H4 (cell line): ENCODE results near the gene ARMCX4. TPM values are rescaled to one million over a fixed set of nuclear protein-coding genes. Genes with fewer than 3 reads are reported as not detected.
"Not testable (repeated sequence)": the region's sequence is repeated elsewhere in the genome, so short reads cannot be mapped to it uniquely, and the experiment has no call there.

ENCODE experiments used
- DNase-seq: peaks from one replicate; pipeline ENCODE4 v3.0.0-alpha.2; 2015; ENCODE audit warnings: low spot score
- total RNA-seq: library from RNA; depleted of rRNA; stranded (reverse); fragments of >200 nt; shearing (Covaris generic); gene quantifications from 2 replicates; pipeline ENCODE4 v1.2.3, GENCODE V29; 2014; rRNA removed

Gene ARMCX4
- total RNA-seq, result 0.37 and 1.9 TPM in 2 replicates

DNA sequence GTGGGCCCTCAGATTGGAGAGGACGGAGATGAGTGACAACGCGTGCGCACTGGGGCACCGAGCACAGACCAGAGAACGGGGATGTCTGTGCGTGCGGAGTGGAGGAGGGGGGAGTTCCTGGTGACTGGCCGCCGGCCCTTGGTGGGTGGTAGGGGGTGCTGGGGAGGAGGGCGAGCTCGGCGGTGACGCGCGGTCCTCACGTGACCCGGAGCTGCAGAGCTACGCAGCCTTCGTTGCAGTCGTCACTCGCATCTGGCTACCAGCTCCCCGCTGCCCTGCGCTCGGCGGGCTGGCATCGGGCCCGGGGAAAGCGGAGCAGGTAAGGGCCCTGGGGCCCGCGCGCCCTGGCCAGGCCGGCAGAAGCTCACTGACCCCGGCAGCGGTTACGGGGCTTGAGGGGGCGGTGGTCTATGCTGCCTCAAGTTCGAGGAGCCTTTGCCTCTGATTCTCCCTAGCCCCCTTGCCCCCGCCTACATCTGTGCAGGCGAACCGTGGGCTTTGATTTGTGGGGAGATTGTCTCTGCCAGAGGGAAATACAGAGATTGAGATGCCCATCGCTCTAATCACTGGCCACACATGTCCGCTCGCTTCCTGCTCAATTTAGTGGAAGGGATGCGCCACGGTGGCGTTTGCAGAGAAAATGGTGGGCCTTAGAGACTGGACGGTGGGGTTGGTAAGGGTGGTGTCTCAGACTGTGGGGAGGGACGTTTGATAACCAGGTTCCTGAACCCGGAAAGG, at the start of gene ARMCX4:
Gene ARMCX4 (plus strand): TSS at position 245 of the 738 bp plus-strand sequence. CDS start 3,134 bp downstream, outside the sequence.
- DNase-seq, result peak; percentile 29

DNA sequence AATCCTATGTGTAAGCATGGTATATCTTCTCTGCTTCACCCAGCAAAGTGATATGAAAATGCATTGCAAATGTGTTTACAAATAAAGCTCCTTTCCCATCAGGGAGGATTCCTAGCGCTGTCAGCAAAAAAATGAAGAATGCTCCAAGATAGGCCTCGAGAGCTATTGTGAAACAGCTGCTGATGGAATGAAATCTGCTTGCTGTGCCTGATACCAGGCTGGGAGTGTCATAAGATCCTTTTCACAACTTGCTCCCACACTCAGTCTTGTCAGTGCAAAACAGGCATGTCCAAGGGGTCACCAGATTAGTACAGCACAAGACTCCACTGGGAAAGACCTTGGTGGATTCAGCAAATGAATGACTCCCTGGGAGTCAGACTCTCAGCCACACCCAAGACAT, 43.2 kb upstream of the ARMCX4 start:
- no peak for DNase-seq

DNA sequence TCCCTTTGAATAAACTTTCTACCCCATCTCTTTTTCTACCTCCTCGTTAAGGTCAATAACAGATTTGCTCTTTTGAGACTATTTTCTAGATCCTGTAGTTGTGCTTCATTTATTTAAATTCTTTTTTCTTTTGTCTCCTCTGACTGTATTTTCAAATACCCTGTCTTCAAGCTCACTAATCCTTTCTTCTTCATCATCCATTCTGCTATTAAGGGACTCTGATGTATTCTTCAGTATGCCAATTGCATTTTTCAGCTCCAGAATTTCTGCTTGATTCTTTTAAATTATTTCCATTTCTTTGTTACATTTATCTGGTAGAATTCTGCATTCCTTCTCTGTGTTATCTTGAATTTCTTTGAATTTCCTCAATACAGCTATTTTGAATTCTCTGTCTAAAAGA, 36.0 kb upstream of the ARMCX4 start:
- no peak for DNase-seq

DNA sequence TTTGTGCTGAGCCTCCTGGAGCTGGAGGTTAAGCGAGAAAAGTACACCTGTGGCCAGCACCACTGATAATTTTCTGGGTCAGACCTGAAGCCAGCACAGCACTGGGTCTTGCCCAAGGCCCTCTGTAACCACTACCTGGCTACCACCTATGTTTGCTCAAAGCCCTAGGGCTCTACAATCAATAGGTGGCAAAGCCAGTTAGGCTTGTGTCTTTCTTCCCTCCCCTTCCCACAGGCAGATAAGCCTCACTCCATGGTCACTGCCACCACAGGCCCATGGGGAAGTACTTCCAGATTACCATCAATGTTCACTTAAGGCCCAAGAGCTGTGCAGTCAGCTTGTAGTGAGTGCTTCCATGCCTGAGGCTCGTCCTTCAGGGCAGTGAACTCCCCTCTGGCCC, 35.2 kb upstream of the ARMCX4 start:
- DNase-seq, result no peak

DNA sequence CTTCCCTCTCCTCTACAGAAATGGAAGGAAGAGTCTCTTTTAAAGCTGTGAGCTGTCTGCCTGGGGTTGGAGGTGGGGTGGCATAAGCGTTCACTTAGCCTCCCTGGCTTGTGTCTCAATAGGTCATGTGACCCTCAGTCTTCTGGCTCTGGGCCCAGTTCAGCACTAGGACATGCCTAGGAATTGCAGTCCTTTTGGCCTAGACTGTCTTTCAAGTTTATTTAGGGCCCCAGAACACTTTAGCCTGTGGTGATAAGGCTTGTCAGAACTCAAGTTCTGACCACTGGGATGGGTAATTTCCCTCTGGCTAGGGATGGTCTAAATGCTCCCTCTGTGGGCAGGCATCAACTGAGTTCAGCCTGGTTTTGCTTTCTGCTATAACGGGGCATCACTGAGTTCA, 34.3 kb upstream of the ARMCX4 start:
- no peak for DNase-seq

DNA sequence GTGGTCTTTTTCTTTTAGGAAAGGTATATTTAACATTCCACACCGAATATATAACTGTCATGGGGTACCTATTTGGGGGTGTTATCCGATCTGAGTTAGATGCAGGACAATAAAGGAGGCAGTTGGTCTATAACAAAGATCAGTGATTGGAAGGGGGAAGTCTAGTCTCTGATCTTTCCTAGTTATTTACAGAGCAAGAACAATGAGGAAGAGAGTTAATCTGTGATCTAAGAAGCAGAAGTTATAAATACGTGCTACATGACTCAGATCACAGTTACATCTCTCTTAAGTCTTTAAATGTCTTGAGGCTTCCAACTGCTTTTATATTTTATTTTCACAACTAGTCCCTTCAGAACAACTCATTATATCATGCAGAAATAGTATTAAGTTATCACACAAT, 33.2 kb upstream of the ARMCX4 start:
- DNase-seq, result no peak

DNA sequence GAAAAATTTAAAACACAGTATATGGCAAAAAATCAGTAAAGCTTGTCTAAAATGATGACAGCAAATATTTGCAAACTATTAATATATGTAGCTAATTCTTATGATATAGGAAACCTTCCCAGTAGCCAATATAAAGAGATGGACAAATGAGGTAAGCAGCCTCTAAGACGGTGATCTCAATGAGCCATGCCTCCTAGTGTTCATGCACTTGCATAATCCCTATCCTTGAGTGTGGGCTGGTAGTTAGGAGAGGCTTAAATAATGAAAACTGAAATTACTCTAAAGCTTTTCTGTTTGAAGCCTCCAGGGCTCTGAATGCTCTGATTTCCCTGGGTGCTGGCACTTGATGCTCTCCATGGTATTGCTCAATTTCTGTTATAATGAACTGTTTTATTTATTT, 24.6 kb upstream of the ARMCX4 start:
- no peak for DNase-seq

DNA sequence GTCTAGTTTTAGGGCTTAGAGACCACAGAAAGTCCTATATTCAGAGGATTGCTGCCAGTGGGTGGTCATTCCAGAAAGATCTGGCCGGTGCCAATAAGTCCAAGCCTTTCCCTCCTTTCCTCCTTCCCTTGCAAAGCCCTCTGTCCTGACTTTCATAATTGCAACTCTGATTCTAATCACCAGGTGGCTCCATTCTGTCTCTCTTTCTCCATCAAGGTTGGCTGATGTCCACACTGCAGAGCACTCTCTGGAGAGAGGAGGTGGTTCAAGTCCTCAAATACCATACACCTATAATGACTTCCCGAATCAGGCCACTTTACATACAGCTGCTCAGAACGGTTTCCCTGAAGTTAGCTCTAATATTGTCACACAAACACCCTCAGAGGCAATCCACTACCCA, 22.4 kb upstream of the ARMCX4 start:
- peak; percentile 23 for DNase-seq

DNA sequence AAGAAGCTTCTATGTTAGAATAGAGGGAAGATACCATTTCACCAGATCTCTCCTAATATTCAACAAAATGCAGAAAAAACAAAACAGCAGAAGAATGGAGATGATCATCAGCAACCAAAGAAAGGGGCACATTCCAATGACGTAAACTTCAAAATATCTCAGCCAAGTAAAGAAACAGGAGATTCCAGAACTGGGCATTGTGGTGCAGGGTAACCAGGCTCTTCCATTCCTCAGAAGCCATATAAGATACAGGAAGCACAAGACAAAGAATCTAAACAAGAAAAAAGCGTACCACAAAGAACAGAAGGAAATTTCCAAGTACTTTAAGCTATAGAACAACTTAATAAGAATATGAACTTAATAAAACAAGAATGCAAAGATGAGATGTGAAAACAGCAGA, 6.9 kb upstream of the ARMCX4 start:
- DNase-seq, result no peak

DNA sequence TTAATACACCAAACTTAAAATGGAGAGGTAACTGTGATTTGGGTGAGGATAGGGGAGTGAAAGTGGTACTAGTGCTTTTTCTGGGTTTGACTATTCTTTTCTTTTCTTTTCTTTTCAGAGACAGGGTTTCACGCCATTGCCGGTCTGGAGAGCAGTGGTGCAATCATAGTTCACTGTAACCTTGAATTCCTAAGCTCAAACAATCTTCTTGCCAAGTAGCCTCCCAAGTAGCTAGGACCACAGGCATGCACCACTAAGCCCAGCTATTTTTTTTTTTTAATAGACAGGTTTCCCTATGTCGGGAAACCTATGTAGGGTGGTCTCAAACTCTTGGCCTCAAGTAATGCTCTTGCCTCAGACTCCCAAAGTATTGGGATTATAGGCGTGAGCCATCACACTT, 3.0 kb upstream of the ARMCX4 start:
- DNase-seq, result peak; percentile 31

DNA sequence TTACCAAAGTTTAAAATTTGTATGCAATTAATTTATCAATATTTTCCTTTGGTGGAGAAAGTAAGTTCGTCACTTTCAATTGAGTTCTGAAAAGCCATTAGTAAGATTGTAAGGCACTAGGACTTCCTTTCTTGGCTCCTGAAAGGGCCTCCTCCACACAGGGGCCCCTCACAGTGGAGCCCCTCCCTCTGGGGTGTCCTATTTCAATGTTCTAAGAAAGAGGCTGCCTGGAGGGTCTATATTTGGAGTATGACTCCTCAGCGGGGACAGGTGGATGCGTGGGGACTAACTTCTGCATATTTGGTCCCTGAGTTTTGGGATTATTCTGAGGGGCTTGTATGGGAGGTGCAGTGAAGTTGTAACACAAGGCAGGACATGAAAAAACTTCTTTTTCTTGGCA, 1.6 kb upstream of the ARMCX4 start:
- no peak for DNase-seq

DNA sequence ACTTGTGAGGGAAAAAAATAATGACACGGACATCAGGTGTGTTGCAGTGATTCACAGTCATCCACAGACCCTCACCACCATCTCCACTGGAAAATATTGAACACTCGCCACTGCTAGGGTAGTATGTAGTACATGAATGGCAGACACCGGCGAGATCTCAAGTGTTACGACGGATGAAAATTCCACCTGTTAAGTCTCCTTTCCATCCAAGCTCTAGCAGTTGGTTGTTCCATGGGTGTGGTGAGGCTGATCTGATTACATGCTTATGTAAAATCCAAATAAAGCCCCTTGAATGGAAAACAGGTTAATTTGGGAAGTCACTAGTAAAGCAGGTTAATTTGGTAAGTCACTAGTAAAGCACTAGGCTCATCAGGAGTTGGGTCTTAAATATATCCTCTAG, 1.1 kb upstream of the ARMCX4 start:
- DNase-seq, result no peak

DNA sequence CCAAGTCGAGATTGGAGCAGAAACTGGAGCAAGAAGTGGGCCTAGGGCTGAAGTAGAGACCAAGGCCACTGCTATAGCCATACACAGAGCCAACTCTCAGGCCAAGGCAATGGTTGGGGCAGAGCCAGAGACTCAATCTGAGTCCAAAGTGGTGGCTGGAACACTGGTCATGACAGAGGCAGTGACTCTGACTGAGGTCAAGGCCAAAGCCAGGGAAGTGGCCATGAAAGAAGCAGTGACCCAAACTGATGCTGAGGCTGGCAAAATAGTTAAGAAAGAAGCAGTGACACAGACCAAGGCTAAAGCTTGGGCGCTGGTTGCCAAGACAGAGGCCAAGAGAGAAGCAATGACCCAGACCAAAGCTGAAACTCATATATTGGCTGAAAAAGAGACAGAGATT, 3.5 kb downstream of the ARMCX4 start:
- DNase-seq, result no peak

DNA sequence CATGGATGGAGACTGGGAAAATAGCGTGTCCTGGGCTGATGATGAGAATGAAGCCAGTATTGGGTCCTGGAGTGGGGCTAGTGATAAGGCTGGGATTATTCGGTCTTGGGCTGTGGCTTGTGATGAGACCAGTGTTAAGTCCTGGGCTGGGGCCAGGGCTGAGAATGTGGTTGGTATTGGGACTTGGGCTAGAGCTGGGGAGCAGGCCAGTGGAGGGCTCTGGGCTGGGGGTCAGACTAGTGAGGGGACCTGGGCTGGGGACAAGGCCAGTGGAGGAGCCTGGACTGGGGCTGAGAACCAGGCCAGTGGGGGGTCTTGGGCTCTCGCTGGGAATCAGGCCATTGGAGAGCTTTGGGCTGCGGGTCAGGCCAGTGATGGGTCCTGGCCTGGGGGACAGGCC, 6.7 kb downstream of the ARMCX4 start:
- DNase-seq, result no peak

DNA sequence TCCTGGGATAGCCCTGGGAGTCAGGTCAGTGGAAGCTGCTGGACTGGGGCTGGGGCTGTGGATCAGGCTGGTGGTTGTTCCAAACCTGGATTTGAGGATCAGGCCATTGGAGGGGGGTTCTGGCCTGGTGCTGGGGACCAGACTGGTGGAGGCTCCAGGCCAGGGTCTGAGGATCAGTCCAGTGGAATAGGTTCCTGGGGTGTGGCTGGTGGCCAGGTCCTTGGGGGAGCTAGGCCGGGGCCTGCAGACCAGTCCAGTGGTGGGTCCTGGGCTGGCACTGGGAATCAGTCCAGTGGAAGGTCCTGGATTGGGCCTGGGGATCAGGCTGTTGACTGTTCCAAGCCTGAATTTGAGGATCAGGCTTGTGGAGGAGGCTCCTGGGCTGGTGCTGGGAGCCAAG, 8.0 kb downstream of the ARMCX4 start:
- DNase-seq, result no peak

DNA sequence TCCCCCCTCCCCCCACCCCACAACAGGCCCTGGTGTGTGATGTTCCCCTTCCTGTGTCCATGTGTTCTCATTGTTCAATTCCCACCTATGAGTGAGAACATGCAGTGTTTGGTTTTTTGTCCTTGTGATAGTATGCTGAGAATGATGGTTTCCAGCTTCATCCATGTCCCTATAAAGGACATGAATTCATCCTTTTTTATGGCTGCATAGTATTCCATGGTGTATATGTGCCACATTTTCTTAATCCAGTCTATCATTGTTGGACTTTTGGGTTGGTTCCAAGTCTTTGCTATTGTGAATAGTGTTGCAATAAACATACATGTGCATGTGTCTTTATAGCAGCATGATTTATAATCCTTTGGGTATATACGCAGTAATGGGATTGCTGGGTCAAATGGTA, 17.7 kb downstream of the ARMCX4 start:
- DNase-seq, result not testable (repeated sequence)

DNA sequence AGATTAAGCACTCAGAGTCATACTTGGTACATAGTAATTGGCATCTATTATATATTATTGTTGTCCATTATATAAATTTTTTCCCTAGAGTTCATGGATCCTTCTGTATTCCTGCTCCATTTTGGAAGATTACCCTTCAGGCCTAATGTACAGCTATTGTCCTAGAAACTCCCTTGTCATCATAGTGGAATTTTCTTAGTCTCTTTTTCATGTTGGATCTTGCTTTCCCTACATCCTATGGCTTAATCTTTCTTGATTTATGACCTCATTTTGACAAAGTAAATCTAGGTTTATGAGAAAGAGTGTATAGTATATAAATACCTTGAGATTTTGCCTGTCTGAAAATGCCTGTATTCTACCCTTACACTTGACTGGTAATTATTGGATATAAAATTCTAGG, 22.1 kb downstream of the ARMCX4 start:
- no peak for DNase-seq

DNA sequence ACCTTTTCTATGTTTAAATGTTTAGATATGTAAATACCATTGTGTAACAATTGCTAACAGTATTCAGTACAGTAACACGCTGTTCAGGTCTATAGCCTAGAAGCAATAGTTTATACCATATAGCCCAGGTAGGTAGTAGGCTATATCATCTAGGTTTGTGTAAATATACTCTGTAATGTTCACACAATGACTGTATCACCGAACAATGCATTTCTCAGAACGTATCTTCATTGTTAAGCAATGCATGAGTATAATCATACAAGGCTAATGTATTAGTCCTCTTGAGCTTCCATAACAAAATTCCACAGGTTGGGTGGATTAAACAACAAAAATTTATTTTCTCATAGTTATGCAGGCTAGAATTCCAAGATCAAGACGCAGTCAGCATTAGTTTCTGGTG, 22.7 kb downstream of the ARMCX4 start:
- DNase-seq, result no peak

DNA sequence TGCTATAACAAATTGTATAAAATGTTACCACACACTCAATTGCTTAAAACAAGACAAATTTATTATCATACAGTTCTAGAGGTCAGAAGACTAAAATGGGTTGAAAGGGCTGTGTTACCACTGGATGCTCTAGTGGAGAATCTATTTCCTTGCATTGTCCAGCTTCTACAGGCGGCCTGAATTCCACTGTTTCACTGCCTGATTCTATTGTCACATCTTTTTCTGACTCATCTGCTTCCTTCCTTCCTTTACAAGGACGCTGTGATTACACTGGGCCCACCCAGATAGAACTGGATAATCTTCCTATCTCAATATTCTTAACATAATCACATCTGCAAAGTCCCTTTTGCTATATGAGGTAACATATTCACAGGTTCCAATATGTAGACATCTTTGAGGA, 45.7 kb downstream of the ARMCX4 start:
- no peak for DNase-seq

Other genes starting within 250 kb of the ARMCX4 start
- not detected in 2 replicates for gene TAF7L, start 194.1 kb upstream of the ARMCX4 start, total RNA-seq
- gene TIMM8A, start 136.7 kb upstream of the ARMCX4 start, total RNA-seq, result 4.5 and 8.2 TPM in 2 replicates
- gene BTK, start 99.3 kb upstream of the ARMCX4 start, total RNA-seq, result not detected in 2 replicates
- gene RPL36A, start 94.4 kb upstream of the ARMCX4 start, total RNA-seq, result 1,862 and 2,508 TPM in 2 replicates
- 192 and 209 TPM in 2 replicates for gene GLA, start 77.5 kb upstream of the ARMCX4 start, total RNA-seq
- 64.1 and 82.3 TPM in 2 replicates for gene HNRNPH2, start 77.2 kb upstream of the ARMCX4 start, total RNA-seq
- gene ARMCX1, start 65.1 kb downstream of the ARMCX4 start, total RNA-seq, result 23.2 and 24.4 TPM in 2 replicates
- 17.1 and 18.9 TPM in 2 replicates for gene ARMCX6, start 132.5 kb downstream of the ARMCX4 start, total RNA-seq
- gene ARMCX3, start 137.7 kb downstream of the ARMCX4 start, total RNA-seq, result 13.0 and 18.4 TPM in 2 replicates
- 1.5 and 5.9 TPM in 2 replicates for gene ARMCX2, start 174.4 kb downstream of the ARMCX4 start, total RNA-seq